HL-60 (cell line): ENCODE measurements around the gene DPEP2.

Experiments used
- CTCF ChIP-seq: IDR thresholded peaks from one replicate; pipeline ENCODE4 v1.5.1; 2011; ENCODE audit warnings: low read length, control low read depth, inconsistent platforms; ENCODE audit not compliant: insufficient read depth
- POLR2AphosphoS5 ChIP-seq: IDR thresholded peaks from 2 replicates; pipeline ENCODE4 v1.6.1; 2012; ENCODE audit warnings: low read depth
- REST ChIP-seq: IDR thresholded peaks from 2 replicates; pipeline ENCODE4 v1.6.1; 2012; ENCODE audit warnings: low read depth; ENCODE audit not compliant: insufficient replicate concordance

GRCh38 chr16:68019167-68019680, 19.9 kb upstream of the DPEP2 start:
- TF ChIP-seq CTCF, result no peak
- no peak for TF ChIP-seq REST
- no peak for TF ChIP-seq POLR2AphosphoS5
